HuH-7 (cell line): ENCODE results near the gene DUS2.

ENCODE experiments used
- DNase-seq: peaks from one replicate; pipeline ENCODE4 v3.0.0; 2011; ENCODE audit warnings: low spot score

Gene DUS2

GRCh38 chr16:68128577-68129305 is 105.7 kb downstream of the DUS2 start:
- no peak for DNase-seq
